ELR (cell line): Measurements from ENCODE around the gene PPAN.

ENCODE experiments used
- DNase-seq: peaks from one replicate; pipeline ENCODE4 v3.0.0-alpha.2; 2015; ENCODE audit warnings: low read depth

The PPAN gene

GRCh38 chr19:10142701-10143375, 36.7 kb downstream of the PPAN start:
- no peak for DNase-seq

- no peak for DNase-seq
These were observed 37.5 kb downstream of the PPAN start for GRCh38 chr19:10143681-10144080.

- DNase-seq: no peak
These were observed 38.2 kb downstream of the PPAN start for GRCh38 chr19:10144361-10144760.

GRCh38 chr19:10145031-10145430, 38.9 kb downstream of the PPAN start:
- no peak for DNase-seq

- DNase-seq: no peak
These were observed 40.0 kb downstream of the PPAN start for GRCh38 chr19:10146142-10146541.

GRCh38 chr19:10149427-10149826, 43.3 kb downstream of the PPAN start:
- DNase-seq: no peak

- DNase-seq: no peak
These were observed 45.4 kb downstream of the PPAN start for GRCh38 chr19:10151521-10151920.

- DNase-seq: peak; percentile 52
These were observed 45.9 kb downstream of the PPAN start for GRCh38 chr19:10152100-10152499.

GRCh38 chr19:10155839-10156238, 49.7 kb downstream of the PPAN start:
- DNase-seq: peak; percentile 57

GRCh38 chr19:10158071-10158470, 51.9 kb downstream of the PPAN start:
- no peak for DNase-seq

- DNase-seq: no peak
These were observed 52.3 kb downstream of the PPAN start for GRCh38 chr19:10158485-10158884.

GRCh38 chr19:10159610-10160009, 53.4 kb downstream of the PPAN start:
- DNase-seq: no peak
